A172 (cell line): ENCODE results near the gene SIRT6. TPM values are rescaled to one million over a fixed set of nuclear protein-coding genes. Genes with fewer than 3 reads are reported as not detected.
"Not testable (repeated sequence)": the region's sequence is repeated elsewhere in the genome, so short reads cannot be mapped to it uniquely, and the experiment has no call there.

Experiments
- DNase-seq: peaks from one replicate; pipeline ENCODE4 v3.0.0-alpha.2; 2015; ENCODE audit warnings: low spot score
- total RNA-seq: library from RNA; depleted of rRNA; stranded (reverse); fragments of >200 nt; shearing (Covaris generic); gene quantifications from 2 replicates; pipeline ENCODE4 v1.2.3, GENCODE V29; 2014

Gene SIRT6
- total RNA-seq, 1 experiment from 2014 or later, result 35.5 TPM

DNA sequence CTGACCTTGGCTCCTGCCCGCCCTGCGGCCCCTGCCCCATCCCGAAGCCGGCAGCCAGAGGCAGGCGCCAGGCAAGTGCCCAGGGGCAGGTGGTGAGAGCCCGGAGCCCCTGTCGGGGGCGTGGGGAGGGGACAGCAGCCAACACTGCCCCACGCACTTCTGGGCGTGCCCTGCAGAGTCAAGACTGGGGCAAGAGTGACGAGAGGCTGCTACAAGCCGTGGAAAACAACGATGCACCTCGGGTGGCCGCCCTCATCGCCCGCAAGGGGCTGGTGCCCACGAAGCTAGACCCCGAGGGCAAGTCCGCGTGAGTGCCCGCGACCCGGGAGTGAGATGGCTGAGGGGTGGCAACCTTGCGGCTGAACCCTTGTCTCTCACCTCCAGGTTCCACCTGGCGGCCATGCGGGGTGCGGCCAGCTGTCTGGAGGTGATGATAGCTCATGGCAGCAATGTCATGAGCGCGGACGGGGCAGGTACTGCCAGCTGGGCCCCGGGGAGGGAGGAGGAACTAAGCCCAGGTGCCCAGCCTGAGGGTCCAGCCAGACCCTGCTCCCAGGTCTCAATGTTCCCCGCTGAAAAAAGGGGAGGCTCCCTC, 17.4 kb upstream of the SIRT6 start:
- no peak for DNase-seq

- DNase-seq, result no peak
These were observed 16.2 kb upstream of the SIRT6 start for GRCh38 chr19:4198467-4199126.

GRCh38 chr19:4197625-4198466, 15.5 kb upstream of the SIRT6 start:
- DNase-seq, result no peak

GRCh38 chr19:4197228-4197624, 14.9 kb upstream of the SIRT6 start:
- no peak for DNase-seq

DNA sequence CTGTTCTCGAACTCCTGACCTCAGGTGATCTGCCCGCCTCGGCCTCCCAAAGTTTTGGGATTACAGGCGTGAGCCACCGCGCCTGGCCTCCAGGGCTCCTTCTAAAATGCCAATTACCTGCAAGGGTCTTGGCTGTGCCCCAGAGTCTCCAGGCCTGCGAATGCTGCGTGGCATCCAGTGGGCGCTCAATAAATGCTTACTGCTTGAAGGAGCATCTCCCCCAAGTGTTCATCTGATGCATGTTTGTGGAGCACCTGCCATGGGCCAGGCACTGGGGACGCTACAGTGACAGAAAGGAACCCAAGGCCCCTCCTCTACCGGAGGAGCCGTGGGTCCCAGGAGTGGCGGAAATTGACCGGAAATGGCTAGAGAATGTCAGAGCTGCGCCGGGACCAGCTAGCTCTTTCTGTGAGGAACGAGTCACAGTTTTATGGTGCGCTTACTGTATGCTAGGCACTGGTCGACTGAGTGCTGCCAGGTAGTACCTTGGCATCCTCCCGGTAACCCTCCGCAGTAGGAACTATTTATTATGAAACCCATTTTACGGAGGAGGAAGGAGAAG, 14.3 kb upstream of the SIRT6 start:
- DNase-seq, result no peak

DNA sequence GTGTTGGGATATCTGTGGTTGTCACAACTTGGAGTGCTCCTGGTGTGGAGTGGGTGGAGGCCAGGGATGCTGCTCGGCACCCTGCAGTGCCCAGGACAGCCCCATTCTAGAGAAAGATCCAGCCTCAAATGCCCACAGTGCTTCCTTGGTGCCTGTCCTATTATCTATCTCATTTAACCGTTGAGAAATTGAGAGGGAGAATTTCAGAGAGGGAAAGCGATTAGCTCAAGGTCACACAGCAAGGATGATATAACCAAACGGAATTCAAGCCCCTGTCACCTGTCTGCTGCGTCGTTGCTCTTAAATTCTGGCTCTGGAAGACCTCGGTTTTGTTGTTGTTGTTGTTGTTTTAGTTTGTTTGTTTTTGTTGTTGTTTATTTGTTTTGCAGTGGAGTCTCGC, 13.6 kb upstream of the SIRT6 start:
- DNase-seq, result no peak

GRCh38 chr19:4194353-4194752, 12.0 kb upstream of the SIRT6 start:
- no peak for DNase-seq

DNA sequence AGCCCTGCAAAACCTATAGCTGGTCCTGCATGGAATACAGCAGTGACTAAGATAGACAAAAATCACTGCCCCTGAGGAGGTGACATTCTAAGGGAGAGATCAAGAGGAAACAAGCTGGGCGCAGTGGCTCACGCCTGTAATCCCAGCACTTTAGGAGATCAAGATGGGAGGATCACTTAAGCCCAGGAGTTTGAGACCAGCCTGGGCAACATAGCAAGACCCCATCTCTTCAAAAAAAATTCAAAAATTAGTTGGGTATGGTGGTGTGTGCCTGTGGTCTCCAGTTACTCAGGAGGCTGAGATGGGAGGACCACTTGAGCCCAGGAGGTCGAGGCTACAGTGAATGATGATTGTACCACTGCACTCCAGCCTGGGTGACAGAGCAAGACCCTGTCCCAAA, 10.2 kb upstream of the SIRT6 start:
- DNase-seq, result not testable (repeated sequence)

GRCh38 chr19:4189641-4190040, 7.3 kb upstream of the SIRT6 start:
- no peak for DNase-seq

DNA sequence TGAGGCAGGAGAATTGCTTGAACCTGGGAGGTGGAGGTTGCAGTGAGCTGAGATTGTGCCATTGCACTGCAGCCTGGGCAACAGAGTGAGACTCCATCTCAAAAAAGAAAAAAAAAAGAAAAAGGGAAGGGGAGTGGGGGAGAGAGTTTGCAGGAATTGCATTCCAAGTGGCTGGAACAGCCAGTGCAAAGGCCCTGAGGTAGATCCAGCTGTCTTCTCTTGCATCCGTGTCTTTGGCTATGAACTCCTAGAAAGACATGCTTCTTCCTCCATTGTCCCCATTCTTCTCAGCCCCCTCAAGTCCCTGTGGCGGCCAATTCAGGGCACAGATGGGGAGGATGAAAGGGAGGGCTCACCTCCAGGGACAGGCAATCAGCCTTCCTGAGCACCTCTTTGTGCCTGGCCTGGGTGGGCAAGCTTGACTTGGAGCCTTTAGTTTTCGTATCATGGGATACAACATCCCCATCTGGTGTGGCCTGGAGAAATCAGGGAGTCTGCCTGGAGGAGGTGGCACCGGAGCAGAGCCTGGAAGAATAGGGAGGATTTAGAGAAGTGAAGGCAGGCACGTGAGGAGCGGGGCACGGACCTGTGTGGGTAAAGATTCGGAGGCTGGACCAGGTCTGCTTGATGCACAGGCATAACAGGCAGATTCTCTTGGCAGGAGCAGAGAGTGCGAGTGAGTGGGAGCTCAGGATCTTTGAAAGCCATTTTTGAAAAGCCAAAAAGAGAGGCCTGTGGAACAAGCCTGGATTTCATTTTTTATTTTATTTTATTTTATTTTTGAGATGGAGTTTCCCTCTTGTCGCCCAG, 5.2 kb upstream of the SIRT6 start:
- no peak for DNase-seq

DNA sequence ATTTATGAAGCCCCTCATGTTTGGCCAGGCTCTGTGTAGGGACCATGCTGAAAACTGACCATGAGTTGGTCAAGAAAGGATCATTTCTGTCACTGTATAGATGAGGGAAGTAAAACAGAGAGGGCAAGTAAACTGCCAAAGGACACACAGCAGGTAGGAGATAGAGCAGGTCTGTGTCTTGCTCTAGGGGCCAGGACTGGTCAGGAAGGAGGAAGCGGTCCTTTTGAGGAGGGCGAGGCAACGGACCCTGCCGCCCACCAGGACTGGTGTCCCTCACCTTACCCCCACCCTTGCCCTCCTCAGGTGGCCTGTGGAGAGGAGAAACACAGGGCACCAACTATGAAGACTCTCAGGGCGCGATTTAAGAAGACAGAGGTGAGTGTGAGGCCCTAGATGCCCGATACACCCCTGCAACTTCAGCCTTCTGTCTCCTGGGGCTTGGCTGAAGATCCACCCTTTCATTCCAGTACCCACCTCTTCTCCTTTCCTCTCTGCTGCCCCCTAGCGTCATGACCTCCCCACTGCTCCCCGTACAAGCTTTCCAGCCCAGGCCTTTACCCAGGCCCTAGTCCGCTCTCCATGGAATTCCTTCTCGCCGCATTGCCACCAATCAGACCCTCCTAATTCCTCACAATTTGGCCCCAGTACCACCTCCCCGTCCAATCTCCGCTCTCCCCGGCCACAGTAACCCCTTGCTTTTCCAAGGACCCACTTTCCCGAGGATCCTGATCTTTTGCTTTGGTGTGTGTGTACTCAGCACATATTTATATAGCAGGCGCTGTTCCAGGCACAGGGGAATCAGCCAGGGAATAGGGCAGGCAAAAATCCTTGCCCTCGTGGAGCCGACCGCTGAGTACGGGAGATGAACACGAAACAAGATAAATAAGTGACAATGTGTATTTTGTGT, 4.0 kb upstream of the SIRT6 start:
- DNase-seq, result peak; percentile 78

DNA sequence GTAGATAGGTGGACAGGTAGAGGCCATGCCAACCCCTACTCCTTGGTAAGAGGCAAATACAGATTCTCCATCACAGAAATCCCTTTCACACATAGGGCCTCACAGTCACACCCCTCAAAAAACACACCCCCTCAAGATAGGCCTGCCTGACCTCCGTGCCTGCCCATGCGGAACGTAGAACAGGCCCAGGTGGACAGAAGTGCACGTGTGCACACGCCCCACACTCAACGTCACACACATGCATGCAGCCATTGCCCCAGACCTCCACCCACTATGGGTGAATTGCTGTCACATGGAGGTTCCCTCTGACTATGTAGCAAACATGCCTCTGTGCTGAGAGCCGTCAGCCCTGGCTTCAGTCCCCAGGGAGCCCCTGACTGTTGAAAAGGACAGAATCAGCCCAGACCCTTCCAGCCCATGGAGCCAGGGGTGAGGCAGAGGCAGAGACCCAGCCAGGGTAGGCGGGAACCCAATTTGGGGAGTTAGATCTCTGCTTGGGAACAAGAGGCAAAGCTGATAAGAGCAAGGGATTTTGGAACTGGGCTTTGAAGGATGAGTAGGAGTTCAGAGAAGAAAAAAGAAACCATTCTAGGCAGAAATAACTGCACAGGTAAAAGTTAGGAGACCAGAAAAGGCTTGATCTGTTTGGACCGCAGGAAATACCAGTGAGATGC, 3.2 kb upstream of the SIRT6 start:
- no peak for DNase-seq

- no peak for DNase-seq
These were observed 2.5 kb upstream of the SIRT6 start for GRCh38 chr19:4184718-4185352.

GRCh38 chr19:4183967-4184717, 1.8 kb upstream of the SIRT6 start:
- no peak for DNase-seq

GRCh38 chr19:4181053-4181508, 1.3 kb downstream of the SIRT6 start:
- no peak for DNase-seq

- DNase-seq, result no peak
These were observed 3.4 kb downstream of the SIRT6 start for GRCh38 chr19:4178990-4179389.

GRCh38 chr19:4177146-4177545, 5.2 kb downstream of the SIRT6 start:
- DNase-seq, result no peak

DNA sequence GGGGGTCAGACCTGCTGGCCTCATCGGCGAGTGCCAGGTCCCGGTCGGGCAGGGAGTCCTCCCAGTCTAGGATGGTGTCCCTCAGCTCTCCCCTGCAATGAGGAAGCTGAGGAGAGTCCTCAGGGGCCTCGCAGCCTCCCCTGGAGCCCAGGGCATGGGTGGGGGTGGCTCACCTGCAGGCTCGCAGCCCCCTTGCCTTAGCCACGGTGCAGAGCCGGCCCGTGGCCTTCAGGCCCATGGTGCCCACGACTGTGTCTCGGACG, 6.8 kb downstream of the SIRT6 start:
- no peak for DNase-seq
